Left lung (tissue), 10 donors: ENCODE data around the gene LEMD2. TPM values are rescaled to one million over a fixed set of nuclear protein-coding genes. Genes with fewer than 3 reads are reported as not detected.

Experiments used
- ATAC-seq: fragments of 200-7000 bp; cut with Tn5 transposase; one replicate; pipeline ENCODE4 v1.9.1; 2020; ENCODE audit warnings: moderate library complexity
- DNase-seq, 4 donors: peaks; one replicate each; pipeline ENCODE4 v3.0.0-alpha.2; 2013 to 2020
- H3K27ac ChIP-seq, 2 donors: fragments of 200-600 bp; sonication (generic) in 1 of 2; one replicate each; pipeline versions ENCODE4 v1.5.0 to v1.8.0; 2020 to 2021
- H3K27me3 ChIP-seq, 2 donors: fragments of 200-600 bp; sonication (generic) in 1 of 2; one replicate each; pipeline versions ENCODE4 v1.5.0 to v1.8.0; 2020 to 2021
- H3K36me3 ChIP-seq, 2 donors: fragments of 200-600 bp; sonication (generic) in 1 of 2; one replicate each; pipeline versions ENCODE4 v1.5.0 to v1.8.0; 2020 to 2021
- H3K4me1 ChIP-seq, 2 donors: fragments of 200-600 bp; one replicate each; pipeline ENCODE4 v1.8.0; 2021
- H3K4me3 ChIP-seq, 2 donors: fragments of 200-600 bp; sonication (generic) in 1 of 2; one replicate each; pipeline versions ENCODE4 v1.5.0 to v1.8.0; 2020 to 2021; ENCODE audit warnings: mild to moderate bottlenecking in 1 of 2
- H3K9me3 ChIP-seq, 2 donors: fragments of 200-600 bp; sonication (generic) in 1 of 2; one replicate each; pipeline versions ENCODE4 v1.5.0 to v1.8.0; 2020 to 2021
- CTCF ChIP-seq, 2 donors: fragments of 200-600 bp; sonication (generic) in 1 of 2; IDR thresholded peaks; one replicate each; pipeline versions ENCODE4 v1.5.0 to v1.8.0; 2021; ENCODE audit warnings: antibody characterized with exemption in 2 of 2
- intact Hi-C, 2 donors: fragments of 100-400 bp; cut with DNase I; formaldehyde crosslinking; loops; one replicate each; pipeline versions ENCODE4 v1.11.2 to v1.14.2; 2022
- polyA plus RNA-seq, 6 donors: library from polyadenylated mRNA; unstranded; fragments of 120-200 nt; gene quantifications; one replicate each; pipeline ENCODE4 v1.2.1, GENCODE V29; 2013; ENCODE audit not compliant: insufficient read length in 6 of 6
- total RNA-seq, 2 donors: library from RNA; stranded (reverse); fragmentation: NEBNext Ultra II Directional; extraction: Animal tissue kit (Norgen Biotek cat#: 25700); gene quantifications; one replicate each; pipeline ENCODE4 v1.2.1, GENCODE V29; 2021
- donor health status: DM: no; HTN: yes; CAD: no.
- donor health status: DM: no; HTN: no; CAD: no.

LEMD2 gene
- total and polyA plus RNA-seq, 8 donors: 47.9 to 80.7 (median 69.6) TPM

GRCh38 chr6:33776764-33777163 lies 12.2 kb downstream of the LEMD2 start:
- Histone ChIP-seq H3K36me3 (peaks cover 0 to 100% of the 10 kb centered on the region in 2 donors), H3K9me3 (no peaks in the 10 kb centered on the region), H3K27ac (no peak overlapping the region), H3K4me1 (peaks cover 3 to 17% of the 10 kb centered on the region in 2 donors), H3K27me3 (no peaks in the 10 kb centered on the region), H3K4me3 (no peak overlapping the region)
- DNase-seq: peak in 1 of 4 donors; percentile 43
- TF ChIP-seq CTCF (IDR thresholded peaks at IDR 0.05): no peak
- no peak for ATAC-seq
- intact Hi-C loops: loop anchor here in 1 of 2 donors (10.0 kb wide), 1 partner anchor 248 kb away; no protein-coding TSS in a partner anchor

- H3K9me3 ChIP-seq: no peaks in the 10 kb centered on the region
- no peaks in the 10 kb centered on the region for H3K27me3 ChIP-seq
- TF ChIP-seq CTCF (IDR thresholded peaks at IDR 0.05): no peak
- intact Hi-C loops: loop anchor here in 1 of 2 donors (10.0 kb wide), 1 partner anchor 249 kb away; no protein-coding TSS in a partner anchor
- peak in 1 of 4 donors; percentile 31 for DNase-seq
- ATAC-seq: no peak
- peaks cover 0 to 96% of the 10 kb centered on the region in 2 donors for H3K36me3 ChIP-seq
- peaks cover 6 to 19% of the 10 kb centered on the region in 2 donors for H3K4me1 ChIP-seq
- H3K4me3 ChIP-seq: no peak overlapping the region
- H3K27ac ChIP-seq: no peak overlapping the region
Observed at GRCh38 chr6:33776186-33776585, 12.7 kb downstream of the LEMD2 start.

- DNase-seq (peak in 1 of 4 donors; percentile 11), ATAC-seq (no peak)
- H3K9me3 ChIP-seq: no peaks in the 10 kb centered on the region
- intact Hi-C loops: loop anchor here in 1 of 2 donors (5.0 to 10.0 kb wide), 2 partner anchors 250 to 378 kb away; no protein-coding TSS in a partner anchor
- no peak overlapping the region for H3K4me3 ChIP-seq
- H3K27me3 ChIP-seq: peaks cover 0 to 5% of the 10 kb centered on the region in 2 donors
- peaks cover 0 to 82% of the 10 kb centered on the region in 2 donors for H3K36me3 ChIP-seq
- TF ChIP-seq CTCF (IDR thresholded peaks at IDR 0.05): no peak
- H3K4me1 ChIP-seq: peaks cover 6 to 27% of the 10 kb centered on the region in 2 donors
- H3K27ac ChIP-seq: no peak overlapping the region
Observed at GRCh38 chr6:33774774-33775173, 14.2 kb downstream of the LEMD2 start.

- Histone ChIP-seq H3K36me3 (peaks cover 0 to 64% of the 10 kb centered on the region in 2 donors), H3K27ac (no peak overlapping the region), H3K27me3 (peaks cover 0 to 5% of the 10 kb centered on the region in 2 donors), H3K9me3 (no peaks in the 10 kb centered on the region), H3K4me3 (no peak overlapping the region), H3K4me1 (peaks cover 6 to 38% of the 10 kb centered on the region in 2 donors)
- ATAC-seq (no peak), DNase-seq (peak in 1 of 4 donors; percentile 39)
- TF ChIP-seq CTCF (IDR thresholded peaks at IDR 0.05): no peak
- intact Hi-C loops: loop anchor here in 1 of 2 donors (5.0 to 10.0 kb wide), 2 partner anchors 252 to 379 kb away; no protein-coding TSS in a partner anchor
Observed at GRCh38 chr6:33772902-33773472, 15.9 kb downstream of the LEMD2 start.

- H3K9me3 ChIP-seq: no peaks in the 10 kb centered on the region
- H3K4me1 ChIP-seq: peaks cover 6 to 38% of the 10 kb centered on the region in 2 donors
- peak overlapping the region; percentile 45 to 63 for H3K27ac ChIP-seq
- DNase-seq (peak in 1 of 4 donors; percentile 74), ATAC-seq (no peak)
- TF ChIP-seq CTCF (IDR thresholded peaks at IDR 0.05): no peak
- H3K36me3 ChIP-seq: peaks cover 0 to 56% of the 10 kb centered on the region in 2 donors
- H3K27me3 ChIP-seq: peaks cover 0 to 5% of the 10 kb centered on the region in 2 donors
- H3K4me3 ChIP-seq: no peak overlapping the region
- intact Hi-C loops: loop anchor here in 1 of 2 donors (5.0 to 10.0 kb wide), 2 partner anchors 253 to 380 kb away; no protein-coding TSS in a partner anchor
Observed at GRCh38 chr6:33772082-33772830, 16.7 kb downstream of the LEMD2 start.
